GM12872 (cell line): ENCODE results near the gene PSMB2.

Experiments
- CTCF ChIP-seq: IDR thresholded peaks from 3 replicates; pipeline ENCODE4 v1.5.1; 2011; ENCODE audit warnings: low read depth, mild to moderate bottlenecking, low read length, moderate library complexity; ENCODE audit not compliant: insufficient read depth

Gene PSMB2

DNA sequence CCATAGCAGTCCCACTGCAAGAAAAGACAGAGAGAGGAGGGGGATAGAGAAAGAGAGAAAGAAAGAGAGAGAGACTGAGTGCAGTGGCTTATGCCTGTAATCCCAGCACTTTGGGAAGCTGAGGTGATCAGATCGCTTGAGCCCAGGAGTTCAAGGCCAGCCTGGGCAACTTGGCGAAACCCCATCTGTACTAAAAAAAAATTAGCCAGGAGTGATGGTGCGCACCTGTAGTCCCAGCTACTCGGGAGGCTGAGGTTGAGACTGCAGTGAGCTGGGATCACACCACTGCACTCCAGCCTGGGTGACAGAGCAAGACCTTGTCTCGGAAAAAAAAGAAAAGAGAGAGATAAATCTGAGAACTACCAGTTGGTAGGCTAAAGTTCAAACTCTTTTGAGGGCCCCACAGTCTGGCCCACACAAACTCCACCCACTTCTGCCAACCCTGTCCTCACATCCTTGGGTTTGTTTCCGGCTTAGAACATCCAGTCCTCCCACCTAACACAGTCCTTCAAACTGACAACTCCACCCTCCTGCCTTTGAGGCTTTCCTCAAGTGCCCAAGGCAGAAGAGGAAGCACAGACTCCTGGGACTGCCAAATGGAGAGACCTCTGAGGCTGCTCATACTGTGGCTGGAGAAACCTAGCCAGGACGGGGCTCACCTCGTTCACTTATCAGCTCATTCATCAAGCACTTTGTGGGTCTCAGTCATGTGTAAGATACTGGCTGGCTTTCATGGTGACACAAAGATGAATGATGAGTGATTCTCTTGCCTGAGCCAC lies 48.1 kb downstream of the PSMB2 start:
- no peak for TF ChIP-seq CTCF

- no peak for TF ChIP-seq CTCF
Observed at GRCh38 chr1:35591211-35591610, 50.1 kb downstream of the PSMB2 start.

DNA sequence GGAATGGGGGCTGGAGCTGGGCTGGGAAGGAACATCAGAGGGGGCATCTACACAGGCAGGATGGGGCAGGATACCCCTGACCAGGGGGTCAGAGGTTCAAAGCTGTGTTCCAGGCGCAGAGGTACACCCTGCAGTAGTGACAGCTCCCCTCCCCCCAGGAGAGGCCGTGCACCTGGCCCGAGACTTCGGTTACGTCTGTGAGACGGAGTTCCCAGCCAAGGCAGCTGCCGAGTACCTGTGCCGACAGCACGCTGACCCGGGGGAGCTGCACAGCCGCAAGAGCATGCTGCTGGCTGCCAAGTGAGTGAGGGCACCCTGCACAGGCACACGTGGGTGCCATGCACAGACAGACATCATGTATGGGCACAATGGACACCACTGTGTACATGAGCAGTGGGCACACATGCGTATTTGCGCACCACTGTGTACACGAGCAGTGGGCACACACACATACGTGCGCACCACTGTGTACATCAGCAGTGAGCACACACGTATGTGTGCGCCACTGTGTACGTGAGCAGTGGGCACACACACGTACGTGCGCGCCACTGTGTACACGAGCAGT lies 50.8 kb downstream of the PSMB2 start:
- TF ChIP-seq CTCF: no peak

- TF ChIP-seq CTCF: no peak
Observed at GRCh38 chr1:35589516-35590427, 51.6 kb downstream of the PSMB2 start.

DNA sequence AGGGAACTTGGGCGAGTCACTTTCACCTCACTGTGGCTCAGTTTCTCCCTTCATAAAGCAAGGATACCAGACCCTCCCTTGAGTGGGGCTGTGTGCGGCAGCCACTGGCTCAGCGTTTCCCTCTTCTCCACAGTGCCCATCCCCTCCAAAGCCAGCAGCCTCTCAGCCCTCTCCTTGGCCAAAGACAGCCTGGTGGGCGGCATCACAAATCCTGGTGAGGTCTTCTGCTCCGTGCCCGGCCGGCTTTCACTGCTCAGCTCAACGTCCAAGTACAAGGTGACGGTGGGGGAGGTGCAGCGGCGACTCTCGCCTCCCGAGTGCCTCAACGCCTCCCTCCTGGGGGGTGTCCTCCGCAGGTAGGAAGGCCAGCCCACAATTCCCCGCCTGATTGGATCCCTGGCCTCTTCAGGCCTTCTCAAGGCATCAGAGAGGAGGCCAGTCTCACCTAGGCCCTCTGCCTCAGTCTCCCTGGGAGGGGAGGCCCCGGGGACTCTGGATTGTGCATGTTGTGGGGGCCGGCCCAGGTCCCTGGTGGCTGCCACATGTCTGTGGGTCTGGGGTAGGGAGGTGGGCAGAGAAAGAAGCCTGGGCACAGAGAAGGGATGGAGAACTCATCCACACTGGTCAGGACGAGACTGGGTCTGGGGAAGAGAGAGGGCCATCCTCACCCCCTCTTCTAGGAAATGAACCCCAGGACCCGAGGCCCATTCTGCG lies 53.0 kb downstream of the PSMB2 start:
- no peak for TF ChIP-seq CTCF

DNA sequence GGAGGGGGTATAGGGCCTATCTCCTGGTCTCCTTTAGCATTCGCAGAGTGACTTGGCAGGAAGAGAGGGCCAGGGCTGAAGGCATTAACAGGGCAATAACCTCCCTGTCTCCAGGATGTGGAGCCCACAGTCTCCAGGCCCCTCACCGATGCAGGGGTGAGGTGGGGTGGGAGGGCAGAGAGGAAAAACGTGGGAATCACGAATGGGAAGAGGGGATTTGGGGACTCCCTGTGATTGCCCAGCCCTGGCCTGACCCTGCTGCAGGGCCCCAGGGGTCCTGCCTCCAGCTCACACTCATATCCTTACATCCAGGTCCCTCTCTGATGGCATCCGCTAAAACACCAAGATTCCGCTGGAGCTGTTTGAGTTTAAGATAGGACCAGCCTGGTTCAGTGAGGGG lies 53.6 kb downstream of the PSMB2 start:
- no peak for TF ChIP-seq CTCF

DNA sequence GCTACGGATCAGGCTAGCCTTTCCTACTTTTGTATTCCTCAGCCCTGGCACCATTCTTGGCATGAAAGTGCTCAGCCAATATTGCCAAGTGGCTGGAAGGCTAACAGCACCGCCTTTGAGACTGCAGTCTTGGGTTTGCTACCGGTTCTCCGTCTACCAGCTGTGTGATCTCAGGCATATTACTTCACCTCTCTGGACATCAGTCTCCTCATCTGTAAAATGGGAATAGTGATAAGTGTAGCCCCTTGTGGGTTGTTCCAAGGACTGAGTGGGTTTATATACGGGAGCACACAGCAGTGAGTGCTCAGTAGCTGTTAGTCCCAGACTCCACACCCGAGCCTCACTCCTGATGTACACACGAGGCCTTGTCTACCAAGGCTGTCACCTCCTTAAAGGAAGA lies 54.5 kb downstream of the PSMB2 start:
- TF ChIP-seq CTCF: no peak
